Loucy (cell line): ENCODE measurements around the gene CXorf65.

Source experiments
- EZH2phosphoT487 ChIP-seq: fragments of 200-600 bp; IDR thresholded peaks from 2 replicates; pipeline ENCODE4 v1.6.1; 2018; ENCODE audit warnings: antibody characterized with exemption, mild to moderate bottlenecking, moderate library complexity, borderline replicate concordance
- TF ChIP-seq, protein P1 (sequence below): fragments of 200-600 bp; sonication (generic); conservative IDR thresholded peaks from 2 replicates; pipeline ENCODE4 v1.5.1; 2014; ENCODE audit warnings: mild to moderate bottlenecking, antibody characterized with exemption, low read length

DNA sequence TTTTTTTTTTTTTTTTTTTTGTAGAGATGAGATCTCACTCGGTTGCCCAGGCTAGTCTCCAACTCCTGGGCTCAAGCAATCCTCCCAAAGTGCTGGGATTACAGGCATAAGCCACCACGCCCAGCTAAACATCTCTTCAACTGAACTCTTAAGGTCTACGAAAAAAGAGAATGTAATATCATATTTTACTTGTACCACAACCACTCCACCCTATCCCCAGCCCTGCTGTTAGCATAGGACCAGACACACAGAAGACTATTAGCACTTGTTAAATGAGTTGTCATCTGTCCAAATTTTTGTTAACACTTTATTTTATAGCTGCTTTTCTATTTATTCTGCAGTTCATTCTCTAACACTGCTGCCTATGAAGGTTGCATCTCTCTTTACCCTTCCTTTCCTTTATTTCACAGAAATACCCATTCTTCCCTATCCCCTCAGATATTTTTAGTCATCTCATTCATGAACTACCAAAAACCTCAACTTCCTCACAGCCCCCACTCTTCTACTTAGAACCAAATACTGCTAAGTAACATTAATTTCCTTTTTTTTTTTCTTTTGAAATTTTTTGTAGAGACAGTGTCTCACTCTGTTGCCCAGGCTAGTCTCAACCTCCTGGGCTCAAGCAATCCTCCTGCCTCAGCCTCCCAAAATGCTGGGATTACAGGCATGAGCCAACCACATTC is 48.6 kb downstream of the CXorf65 start:
- TF ChIP-seq, protein P1, sequence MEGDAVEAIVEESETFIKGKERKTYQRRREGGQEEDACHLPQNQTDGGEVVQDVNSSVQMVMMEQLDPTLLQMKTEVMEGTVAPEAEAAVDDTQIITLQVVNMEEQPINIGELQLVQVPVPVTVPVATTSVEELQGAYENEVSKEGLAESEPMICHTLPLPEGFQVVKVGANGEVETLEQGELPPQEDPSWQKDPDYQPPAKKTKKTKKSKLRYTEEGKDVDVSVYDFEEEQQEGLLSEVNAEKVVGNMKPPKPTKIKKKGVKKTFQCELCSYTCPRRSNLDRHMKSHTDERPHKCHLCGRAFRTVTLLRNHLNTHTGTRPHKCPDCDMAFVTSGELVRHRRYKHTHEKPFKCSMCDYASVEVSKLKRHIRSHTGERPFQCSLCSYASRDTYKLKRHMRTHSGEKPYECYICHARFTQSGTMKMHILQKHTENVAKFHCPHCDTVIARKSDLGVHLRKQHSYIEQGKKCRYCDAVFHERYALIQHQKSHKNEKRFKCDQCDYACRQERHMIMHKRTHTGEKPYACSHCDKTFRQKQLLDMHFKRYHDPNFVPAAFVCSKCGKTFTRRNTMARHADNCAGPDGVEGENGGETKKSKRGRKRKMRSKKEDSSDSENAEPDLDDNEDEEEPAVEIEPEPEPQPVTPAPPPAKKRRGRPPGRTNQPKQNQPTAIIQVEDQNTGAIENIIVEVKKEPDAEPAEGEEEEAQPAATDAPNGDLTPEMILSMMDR: no peak
- TF ChIP-seq EZH2phosphoT487: no peak
